GM12891 (cell line): Measurements from ENCODE around the gene ATAD3A.

Source experiments
- POLR2A ChIP-seq: IDR thresholded peaks from 2 replicates; pipeline ENCODE4 v1.6.1; 2011; ENCODE audit warnings: low read depth, low read length, control low read depth
- TAF1 ChIP-seq: IDR thresholded peaks from 2 replicates; pipeline ENCODE4 v1.6.1; 2011; ENCODE audit warnings: low read depth, low read length, control low read depth

- TF ChIP-seq TAF1 (peak; percentile 74), POLR2A (peak; percentile 94)
Observed at GRCh38 chr1:1574721-1575537, 63.0 kb downstream of the ATAD3A start, which contains the start of gene SSU72.
